22Rv1 (cell line): ENCODE measurements around the gene PLEKHA8.

ENCODE experiments used
- ZFX ChIP-seq: fragments of 450-650 bp; IDR thresholded peaks from 2 replicates; pipeline ENCODE4 v1.6.1; 2017; ENCODE audit warnings: antibody characterized with exemption, borderline replicate concordance
- TF ChIP-seq, protein P1 (sequence below): fragments of 450-650 bp; IDR thresholded peaks from 2 replicates; pipeline ENCODE4 v1.5.1; 2017; ENCODE audit warnings: mild to moderate bottlenecking

DNA sequence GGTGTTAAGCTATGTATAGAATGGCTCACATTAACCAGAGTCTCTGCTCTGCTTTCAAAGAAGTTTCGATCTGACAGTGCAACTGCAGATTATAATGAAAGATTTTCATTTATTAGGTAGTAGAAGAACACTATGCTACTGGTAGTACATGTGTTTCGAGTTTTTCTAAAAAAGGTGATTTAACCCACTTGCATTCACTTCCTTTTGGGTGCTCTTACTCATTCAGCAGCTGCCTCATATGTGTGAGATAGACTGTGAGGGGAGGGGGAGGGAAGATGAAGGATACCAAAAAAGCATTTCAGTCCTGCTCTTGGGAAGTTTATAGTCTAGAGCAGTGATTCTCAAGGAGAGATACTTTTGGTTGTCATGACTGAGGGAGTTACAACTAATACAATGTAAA is 20.4 kb downstream of the PLEKHA8 start:
- TF ChIP-seq, protein P1, sequence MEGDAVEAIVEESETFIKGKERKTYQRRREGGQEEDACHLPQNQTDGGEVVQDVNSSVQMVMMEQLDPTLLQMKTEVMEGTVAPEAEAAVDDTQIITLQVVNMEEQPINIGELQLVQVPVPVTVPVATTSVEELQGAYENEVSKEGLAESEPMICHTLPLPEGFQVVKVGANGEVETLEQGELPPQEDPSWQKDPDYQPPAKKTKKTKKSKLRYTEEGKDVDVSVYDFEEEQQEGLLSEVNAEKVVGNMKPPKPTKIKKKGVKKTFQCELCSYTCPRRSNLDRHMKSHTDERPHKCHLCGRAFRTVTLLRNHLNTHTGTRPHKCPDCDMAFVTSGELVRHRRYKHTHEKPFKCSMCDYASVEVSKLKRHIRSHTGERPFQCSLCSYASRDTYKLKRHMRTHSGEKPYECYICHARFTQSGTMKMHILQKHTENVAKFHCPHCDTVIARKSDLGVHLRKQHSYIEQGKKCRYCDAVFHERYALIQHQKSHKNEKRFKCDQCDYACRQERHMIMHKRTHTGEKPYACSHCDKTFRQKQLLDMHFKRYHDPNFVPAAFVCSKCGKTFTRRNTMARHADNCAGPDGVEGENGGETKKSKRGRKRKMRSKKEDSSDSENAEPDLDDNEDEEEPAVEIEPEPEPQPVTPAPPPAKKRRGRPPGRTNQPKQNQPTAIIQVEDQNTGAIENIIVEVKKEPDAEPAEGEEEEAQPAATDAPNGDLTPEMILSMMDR, result no peak
- no peak for TF ChIP-seq ZFX
